ENCODE data around the gene LRRK1. TPM values are rescaled to one million over a fixed set of nuclear protein-coding genes. Genes with fewer than 3 reads are reported as not detected.

The LRRK1 gene
- total RNA-seq, 1 donor from 2014 or later, result 0.86 TPM

- H3K27ac Mint-ChIP-seq, result no peak overlapping the region
- TF ChIP-seq CTCF (IDR thresholded peaks at IDR 0.05; ENCODE audit: unreplicated experiment), result no peak
- peaks cover 3% of the 10 kb centered on the region for H3K4me1 Mint-ChIP-seq (ENCODE audit: low read depth)
- no peaks in the 10 kb centered on the region for H3K36me3 Mint-ChIP-seq (ENCODE audit: insufficient read depth)
- no peak for DNase-seq (ENCODE audit: low spot score, unreplicated experiment)
- H3K27me3 Mint-ChIP-seq, result peaks cover 19% of the 10 kb centered on the region
- H3K9me3 Mint-ChIP-seq (ENCODE audit: low read depth), result no peaks in the 10 kb centered on the region
- H3K4me3 Mint-ChIP-seq (ENCODE audit: low read depth), result no peak overlapping the region
These were observed 159.6 kb downstream of the LRRK1 start for GRCh38 chr15:101078669-101079323.

GRCh38 chr15:101081900-101082299, 162.7 kb downstream of the LRRK1 start:
- H3K36me3 Mint-ChIP-seq (ENCODE audit: insufficient read depth), result no peaks in the 10 kb centered on the region
- peaks cover 3% of the 10 kb centered on the region for H3K4me1 Mint-ChIP-seq (ENCODE audit: low read depth)
- no peak for DNase-seq (ENCODE audit: low spot score, unreplicated experiment)
- H3K9me3 Mint-ChIP-seq (ENCODE audit: low read depth), result no peaks in the 10 kb centered on the region
- peaks cover 19% of the 10 kb centered on the region for H3K27me3 Mint-ChIP-seq
- TF ChIP-seq CTCF (IDR thresholded peaks at IDR 0.05; ENCODE audit: unreplicated experiment), result no peak
- no peak overlapping the region for H3K4me3 Mint-ChIP-seq (ENCODE audit: low read depth)
- H3K27ac Mint-ChIP-seq, result no peak overlapping the region

GRCh38 chr15:101083336-101084045, 164.3 kb downstream of the LRRK1 start:
- Mint-ChIP-seq H3K36me3 (ENCODE audit: insufficient read depth) (no peaks in the 10 kb centered on the region), H3K27ac (no peak overlapping the region)

GRCh38 chr15:101084801-101085200, 165.6 kb downstream of the LRRK1 start:
- no peak overlapping the region for H3K4me3 Mint-ChIP-seq (ENCODE audit: low read depth)
- no peaks in the 10 kb centered on the region for H3K9me3 Mint-ChIP-seq (ENCODE audit: low read depth)
- H3K36me3 Mint-ChIP-seq (ENCODE audit: insufficient read depth), result no peaks in the 10 kb centered on the region
- TF ChIP-seq CTCF (IDR thresholded peaks at IDR 0.05; ENCODE audit: unreplicated experiment), result no peak
- no peak overlapping the region for H3K27ac Mint-ChIP-seq
- H3K27me3 Mint-ChIP-seq, result peaks cover 15% of the 10 kb centered on the region
- no peaks in the 10 kb centered on the region for H3K4me1 Mint-ChIP-seq (ENCODE audit: low read depth)
- no peak for DNase-seq (ENCODE audit: low spot score, unreplicated experiment)

More at GRCh38 chr15:101083336-101084045, 164.3 kb downstream of the LRRK1 start:
- Mint-ChIP-seq H3K9me3 (ENCODE audit: low read depth) (no peaks in the 10 kb centered on the region), H3K27me3 (peaks cover 13% of the 10 kb centered on the region), H3K4me3 (ENCODE audit: low read depth) (no peak overlapping the region), H3K4me1 (ENCODE audit: low read depth) (no peaks in the 10 kb centered on the region)
- DNase-seq (ENCODE audit: low spot score, unreplicated experiment), result no peak
- TF ChIP-seq CTCF (IDR thresholded peaks at IDR 0.05; ENCODE audit: unreplicated experiment), result no peak

- Mint-ChIP-seq H3K4me3 (ENCODE audit: low read depth) (no peak overlapping the region), H3K27me3 (peaks cover 15% of the 10 kb centered on the region), H3K36me3 (ENCODE audit: insufficient read depth) (no peaks in the 10 kb centered on the region), H3K9me3 (ENCODE audit: low read depth) (no peaks in the 10 kb centered on the region), H3K27ac (no peak overlapping the region), H3K4me1 (ENCODE audit: low read depth) (no peaks in the 10 kb centered on the region)
- no peak for DNase-seq (ENCODE audit: low spot score, unreplicated experiment)
- TF ChIP-seq CTCF (IDR thresholded peaks at IDR 0.05; ENCODE audit: unreplicated experiment), result no peak
These were observed 166.1 kb downstream of the LRRK1 start for GRCh38 chr15:101085311-101085700.

All from progenitor cell of endocrine pancreas (in vitro differentiated cells).